ENCODE results near the gene TPRA1.
"Not testable (repeated sequence)": the region's sequence is repeated elsewhere in the genome, so short reads cannot be mapped to it uniquely, and the experiment has no call there.

The TPRA1 gene

GRCh38 chr3:127534161-127534451 is 56.4 kb downstream of the TPRA1 start:
- H3K4me3 ChIP-seq (replicated peaks; ENCODE audit: low read depth, low read length) = no peak overlapping the region
- DNase-seq (ENCODE audit: low read depth) = no peak
- TF ChIP-seq CTCF (IDR thresholded peaks at IDR 0.05; ENCODE audit: low read length, missing control alignments) = no peak

GRCh38 chr3:127532561-127533203 is 57.9 kb downstream of the TPRA1 start:
- TF ChIP-seq CTCF (IDR thresholded peaks at IDR 0.05; ENCODE audit: low read length, missing control alignments) = no peak
- DNase-seq (ENCODE audit: low read depth) = no peak
- no peak overlapping the region for H3K4me3 ChIP-seq (replicated peaks; ENCODE audit: low read depth, low read length)

DNA sequence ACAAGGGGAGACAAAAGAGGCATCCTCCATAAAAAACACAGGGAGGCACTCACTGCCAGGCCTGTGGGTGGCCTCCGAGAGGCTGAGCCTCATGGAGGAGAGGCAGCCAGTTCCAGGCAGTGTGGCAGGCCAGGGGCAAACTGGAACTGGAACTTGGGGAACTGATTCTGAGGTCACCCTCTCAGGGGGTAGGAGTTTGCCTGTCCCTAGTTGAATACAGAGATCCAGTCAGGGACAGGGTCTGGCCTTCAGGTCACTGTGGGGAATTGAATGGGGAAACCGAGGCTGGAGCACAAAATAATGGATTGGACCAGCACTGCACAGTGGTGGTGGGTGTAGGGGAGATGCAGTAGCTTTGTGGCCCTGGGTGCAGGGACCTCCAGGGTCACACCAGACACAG is 58.7 kb downstream of the TPRA1 start:
- TF ChIP-seq CTCF (IDR thresholded peaks at IDR 0.05; ENCODE audit: low read length, missing control alignments) = no peak
- DNase-seq (ENCODE audit: low read depth) = no peak
- H3K4me3 ChIP-seq (replicated peaks; ENCODE audit: low read depth, low read length) = no peak overlapping the region

- not testable (repeated sequence) for DNase-seq (ENCODE audit: low read depth); H3K4me3 ChIP-seq (replicated peaks; ENCODE audit: low read depth, low read length)
Measured at GRCh38 chr3:127530863-127531262, 59.7 kb downstream of the TPRA1 start.

- no peak for TF ChIP-seq CTCF (IDR thresholded peaks at IDR 0.05; ENCODE audit: low read length, missing control alignments)
- DNase-seq (ENCODE audit: low read depth) = no peak
- no peak overlapping the region for H3K4me3 ChIP-seq (replicated peaks; ENCODE audit: low read depth, low read length)
Measured at GRCh38 chr3:127529346-127530188, 61.0 kb downstream of the TPRA1 start.

- TF ChIP-seq CTCF (IDR thresholded peaks at IDR 0.05; ENCODE audit: low read length, missing control alignments) = no peak
- peak; percentile 75 for DNase-seq (ENCODE audit: low read depth)
Measured at GRCh38 chr3:127525373-127525772, 65.2 kb downstream of the TPRA1 start.

DNA sequence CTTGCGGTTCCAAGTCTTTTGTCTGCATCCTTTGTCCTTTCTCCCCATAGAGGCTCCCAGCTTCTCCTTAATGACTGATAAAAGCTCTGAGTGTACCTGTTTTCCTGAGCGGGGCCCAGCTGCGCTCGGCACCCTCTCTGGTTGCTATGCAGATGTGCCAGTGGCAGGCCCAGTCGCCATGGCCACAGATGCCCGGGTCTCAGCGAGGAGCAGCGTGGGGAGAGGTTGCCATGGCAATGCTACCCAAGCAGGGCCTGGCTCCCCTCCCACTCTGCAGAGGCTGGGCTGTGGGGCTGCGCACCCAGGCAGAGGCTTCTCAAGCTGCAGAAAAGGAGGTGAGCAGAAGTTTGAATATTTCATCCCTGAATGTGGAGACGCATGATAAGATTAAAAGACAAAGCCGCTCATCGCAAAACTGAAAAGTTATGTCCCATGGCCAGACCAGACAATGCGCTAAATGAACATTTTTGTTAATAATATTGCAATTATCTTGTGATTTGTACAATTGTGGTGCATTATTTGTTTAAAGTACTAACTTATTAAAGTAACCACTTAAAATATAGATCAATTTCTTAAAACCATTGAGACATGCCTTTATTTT is 66.1 kb downstream of the TPRA1 start:
- TF ChIP-seq CTCF (IDR thresholded peaks at IDR 0.05; ENCODE audit: low read length, missing control alignments) = no peak
- no peak overlapping the region for H3K4me3 ChIP-seq (replicated peaks; ENCODE audit: low read depth, low read length)
- DNase-seq (ENCODE audit: low read depth) = no peak

More at GRCh38 chr3:127525373-127525772, 65.2 kb downstream of the TPRA1 start:
- H3K4me3 ChIP-seq (replicated peaks; ENCODE audit: low read depth, low read length) = no peak overlapping the region
